ENCODE measurements around the gene CDK10.
"Not testable (repeated sequence)": the region's sequence is repeated elsewhere in the genome, so short reads cannot be mapped to it uniquely, and the experiment has no call there.

CDK10 gene

GRCh38 chr16:89686520-89687091 is at the start of gene CDK10:
TSS of gene CDK10 (plus strand) at chr16:89686689. CDS start at chr16:89686711, 22 bp downstream.
- FAIRE-seq, result no peak

- no peak for FAIRE-seq
Measured at GRCh38 chr16:89637379-89637778, 49.1 kb upstream of the CDK10 start.

GRCh38 chr16:89638455-89638854 is 48.0 kb upstream of the CDK10 start:
- no peak for FAIRE-seq

DNA sequence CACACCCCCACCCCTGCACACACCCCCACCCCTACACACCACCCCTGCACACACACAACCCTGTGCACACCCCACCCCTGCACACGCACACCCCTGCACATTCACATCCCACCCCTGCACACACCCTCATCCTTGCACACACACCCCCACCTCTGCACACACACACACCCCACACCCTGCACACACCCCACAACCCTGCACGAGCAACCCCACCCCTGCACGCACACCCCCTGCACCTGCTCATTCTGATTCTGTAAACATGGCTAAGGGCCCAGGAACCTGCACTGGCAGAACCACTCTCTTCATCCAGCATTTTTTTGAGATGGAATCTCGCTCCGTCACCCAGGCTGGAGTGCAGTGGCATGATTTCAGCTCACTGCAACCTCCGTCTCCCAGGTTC is 47.1 kb upstream of the CDK10 start:
- FAIRE-seq, result no peak

GRCh38 chr16:89641458-89642119 is 44.9 kb upstream of the CDK10 start:
- FAIRE-seq, result no peak

DNA sequence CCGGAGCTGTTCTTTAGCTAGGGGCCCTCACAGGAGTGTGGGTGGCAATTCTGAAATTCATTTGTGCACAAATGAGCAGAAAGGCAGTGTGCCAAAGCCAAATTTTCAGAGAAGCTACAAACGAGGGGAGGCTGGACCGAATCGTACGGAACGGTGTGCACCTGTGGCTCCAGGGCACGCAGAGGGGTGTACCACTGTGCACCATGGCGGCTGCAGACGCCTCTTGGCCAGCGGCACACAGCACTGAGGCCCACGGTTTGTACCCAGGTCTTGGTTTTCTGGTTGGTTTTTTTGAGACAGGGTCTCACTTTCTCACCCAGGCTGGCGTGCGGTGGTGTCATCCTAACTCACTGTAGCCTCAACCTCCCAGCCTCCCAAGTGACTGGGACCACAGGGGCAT is 43.9 kb upstream of the CDK10 start:
- FAIRE-seq, result no peak

- no peak for FAIRE-seq
Measured at GRCh38 chr16:89643769-89644300, 42.7 kb upstream of the CDK10 start.

DNA sequence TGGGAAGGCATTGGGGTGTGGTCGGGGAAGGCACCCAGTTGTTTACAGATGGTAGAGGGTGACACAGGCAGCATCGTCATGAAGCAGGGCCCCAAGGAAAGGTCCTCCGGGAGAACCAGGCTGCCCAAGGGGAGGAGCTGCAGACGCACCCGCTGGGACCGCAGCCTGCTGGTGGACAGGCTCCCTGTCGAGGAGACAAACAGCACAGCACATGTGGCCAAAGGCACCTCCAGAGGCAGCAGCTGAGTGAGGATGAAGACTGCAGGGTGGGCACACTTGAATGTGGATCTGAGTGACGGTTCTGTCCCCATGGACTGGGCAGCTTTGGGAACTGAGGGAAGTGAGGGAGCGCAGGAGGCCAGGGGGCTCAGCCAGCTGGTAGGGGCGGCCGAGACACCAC is 41.4 kb upstream of the CDK10 start:
- FAIRE-seq, result no peak

DNA sequence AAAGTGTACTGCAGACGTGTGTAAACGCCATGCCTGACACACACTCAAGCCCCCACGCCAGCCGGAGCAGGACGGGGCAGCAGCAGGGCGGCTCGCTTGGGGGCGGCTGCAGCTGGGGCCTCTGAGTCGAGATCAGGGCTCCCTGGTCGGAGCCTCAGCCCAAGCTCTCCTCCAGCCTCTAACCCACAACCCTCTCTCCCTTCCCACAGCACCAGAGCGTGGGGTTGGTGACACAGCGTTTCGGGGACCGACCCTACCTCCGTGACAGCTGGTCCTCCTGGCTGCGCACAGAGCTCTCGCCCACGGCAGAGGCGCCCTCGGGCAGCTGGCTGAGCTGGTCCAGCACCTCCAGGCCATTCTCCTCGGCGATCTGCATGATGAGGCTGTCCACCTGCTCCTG is 40.2 kb upstream of the CDK10 start:
- FAIRE-seq, result no peak

DNA sequence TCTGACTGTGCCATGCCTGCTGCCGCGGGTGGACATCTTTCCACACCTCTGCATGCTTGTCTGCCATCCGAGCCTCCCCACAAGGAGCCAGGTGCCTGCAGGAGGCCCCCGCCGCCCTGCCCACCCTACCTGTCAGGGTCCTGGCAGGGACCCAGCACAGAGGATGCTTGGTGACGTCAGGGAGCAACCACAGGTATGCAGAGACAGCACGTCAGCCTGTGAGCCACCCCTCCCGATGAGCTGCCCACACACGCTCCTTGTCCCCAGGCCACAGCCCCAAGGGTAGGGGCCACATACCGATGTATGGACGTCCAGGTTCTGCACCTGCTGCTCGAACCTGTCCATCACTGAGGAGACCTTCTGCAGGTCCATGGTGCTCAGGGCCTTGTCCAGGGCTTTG is 39.6 kb upstream of the CDK10 start:
- FAIRE-seq, result no peak

DNA sequence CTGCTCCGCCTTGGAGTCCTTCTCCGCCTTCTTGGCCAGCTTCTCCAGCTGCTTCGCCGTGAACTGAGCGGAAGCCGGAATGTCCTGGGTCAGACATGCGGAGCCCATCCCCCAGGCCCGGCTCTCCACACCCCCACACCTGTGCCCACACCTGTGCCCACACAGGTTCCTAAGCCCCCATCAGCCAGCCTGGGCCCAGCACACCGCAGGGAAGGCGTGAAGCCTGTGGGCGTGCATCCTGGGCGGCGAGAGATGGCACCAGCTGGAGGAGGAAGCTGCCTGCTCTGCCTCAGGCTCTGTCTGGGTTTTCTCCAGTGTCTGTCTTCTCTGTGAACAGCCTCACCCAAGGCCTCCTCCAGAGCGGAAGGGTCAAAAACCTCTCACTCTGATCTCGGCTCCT is 34.9 kb upstream of the CDK10 start:
- no peak for FAIRE-seq

- no peak for FAIRE-seq
Measured at GRCh38 chr16:89653656-89654295, 32.7 kb upstream of the CDK10 start.

- FAIRE-seq, result no peak
Measured at GRCh38 chr16:89655062-89655643, 31.3 kb upstream of the CDK10 start.

- no peak for FAIRE-seq
Measured at GRCh38 chr16:89656435-89657121, 29.9 kb upstream of the CDK10 start.

GRCh38 chr16:89657442-89658220 is 28.9 kb upstream of the CDK10 start, which contains the start of the genes CHMP1A and SPATA33:
TSS of gene CHMP1A (minus strand) at chr16:89657708. CDS start at chr16:89657588, 120 bp downstream.
TSS of gene SPATA33 (plus strand) at chr16:89657836. CDS start at chr16:89657912, 76 bp downstream.
- no peak for FAIRE-seq

GRCh38 chr16:89658221-89658879 is 28.1 kb upstream of the CDK10 start:
- no peak for FAIRE-seq

- FAIRE-seq, result no peak
Measured at GRCh38 chr16:89660146-89660545, 26.3 kb upstream of the CDK10 start.

- no peak for FAIRE-seq
Measured at GRCh38 chr16:89661215-89661614, 25.3 kb upstream of the CDK10 start.

- not testable (repeated sequence) for FAIRE-seq
Measured at GRCh38 chr16:89664238-89664637, 22.3 kb upstream of the CDK10 start.

DNA sequence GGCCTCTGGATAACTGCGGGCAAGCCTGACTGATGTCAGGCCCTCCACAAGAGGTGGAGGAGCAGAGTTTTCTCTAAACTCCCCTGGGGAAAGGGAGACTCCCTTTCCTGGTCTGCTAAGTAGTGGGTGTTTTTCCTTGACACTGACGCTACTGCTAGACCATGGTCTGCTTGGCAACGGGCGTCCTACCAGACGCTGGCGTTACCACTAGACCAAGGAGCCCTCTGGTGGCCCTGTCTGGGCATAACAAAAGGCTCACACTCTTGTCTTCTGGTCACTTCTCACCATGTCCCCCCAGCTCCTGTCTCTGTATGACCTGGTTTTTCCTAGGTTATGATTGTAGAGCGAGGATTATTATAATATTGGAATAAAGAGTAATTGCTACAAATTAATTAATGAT is 19.5 kb upstream of the CDK10 start:
- not testable (repeated sequence) for FAIRE-seq

DNA sequence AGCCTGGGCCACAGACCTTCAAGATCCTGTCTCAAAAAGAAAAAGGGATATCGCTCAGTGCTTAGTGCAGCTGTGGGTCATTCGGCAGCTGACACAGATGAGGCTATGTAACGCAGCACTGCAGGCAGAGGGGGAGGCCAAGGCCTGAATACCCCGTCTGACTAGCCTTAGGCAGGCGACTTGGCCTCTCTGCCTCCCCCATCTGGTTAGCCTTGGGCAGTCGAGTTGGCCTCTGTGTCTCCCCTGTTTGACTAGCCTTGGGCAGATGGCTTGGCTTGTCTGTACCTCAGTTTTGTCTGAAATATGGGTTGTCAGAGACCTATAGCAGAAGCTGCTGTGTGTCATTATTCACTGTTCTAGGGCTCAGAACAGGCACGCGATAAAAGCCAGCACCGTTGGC is 18.9 kb upstream of the CDK10 start:
- no peak for FAIRE-seq

DNA sequence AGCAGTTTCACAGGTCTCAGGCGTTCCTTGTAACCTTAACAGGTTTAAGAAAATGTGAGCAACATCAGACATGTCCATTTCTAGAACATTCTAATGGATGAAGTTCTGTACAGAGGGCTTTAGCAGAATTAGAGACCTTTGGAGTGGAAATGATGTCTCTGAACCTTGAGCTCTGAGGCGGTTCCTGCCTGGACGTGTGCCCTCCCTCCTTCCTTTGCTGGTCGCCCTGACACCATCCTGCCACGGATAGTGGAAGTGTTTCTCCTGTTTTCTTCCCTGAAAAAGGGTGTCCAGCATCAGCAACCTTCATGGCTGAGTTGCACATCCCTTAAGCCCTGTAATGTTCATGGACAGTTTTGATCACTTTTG is 17.7 kb upstream of the CDK10 start:
- FAIRE-seq, result no peak
